Thyroid gland (tissue), 4 donors: ENCODE measurements around the gene FRMD8. TPM values are rescaled to one million over a fixed set of nuclear protein-coding genes. Genes with fewer than 3 reads are reported as not detected.
A peak's percentile ranks its signal among the peaks of the same experiment; 100 is the strongest.

Experiments used
- DNase-seq, 2 donors: peaks; one replicate each; pipeline ENCODE4 v3.0.0-alpha.2; 2019
- H3K27ac ChIP-seq, 3 donors: fragments of 200-600 bp; sonication (generic); 1 replicate in 2 of 3; 2 replicates in 1 of 3; pipeline ENCODE4 v1.5.1; 2016 to 2019; ENCODE audit warnings: mild to moderate bottlenecking in 1 of 3, moderate library complexity in 1 of 3
- H3K27me3 ChIP-seq: fragments of 200-600 bp; sonication (generic); one replicate; pipeline ENCODE4 v1.5.1; 2019
- H3K36me3 ChIP-seq, 2 donors: fragments of 200-600 bp; sonication (generic); one replicate each; pipeline ENCODE4 v1.5.1; 2016 to 2019
- H3K4me1 ChIP-seq, 2 donors: fragments of 200-600 bp; sonication (generic); one replicate each; pipeline ENCODE4 v1.5.1; 2017 to 2019
- H3K4me3 ChIP-seq, 3 donors: fragments of 200-600 bp; sonication (generic); replicated peaks in 1 of 3; 1 replicate in 2 of 3; 2 replicates in 1 of 3; pipeline ENCODE4 v1.5.1; 2016; ENCODE audit warnings: mild to moderate bottlenecking in 1 of 3
- H3K9me3 ChIP-seq: fragments of 200-600 bp; sonication (generic); one replicate; pipeline ENCODE4 v1.5.1; 2017
- POLR2A ChIP-seq, 2 donors: fragments of 450-650 bp; IDR thresholded peaks; one replicate each; pipeline ENCODE4 v1.6.1; 2017; ENCODE audit warnings: antibody characterized with exemption in 2 of 2, mild to moderate bottlenecking in 2 of 2, moderate library complexity in 1 of 2
- WGBS, 2 donors: methylation state at CpG; one replicate each; pipeline ENCODE4 v1.1.5; 2017; 5-methylcytosine and 5-hydroxymethylcytosine counted together
- intact Hi-C: fragments of 100-400 bp; cut with DNase I; formaldehyde crosslinking; loops from one replicate; pipeline ENCODE4 v1.15.1; 2023
- microRNA counts, 2 donors: library from miRNA; unstranded; fragments of <30 nt; microRNA quantifications; one replicate each; lab custom pipeline; 2016 to 2017
- small RNA-seq: library from RNA; depleted of rRNA; stranded (forward); fragments of <200 nt; gene quantifications from one replicate; pipeline ENCODE3, GENCODE V24; 2016
- total RNA-seq, 4 donors: library from RNA; depleted of rRNA; stranded (reverse); fragments of >200 nt; gene quantifications; one replicate each; pipeline ENCODE4 v1.2.3, GENCODE V29; 2016
- TF ChIP-seq, protein P1 (sequence below), 6 experiments: fragments of 200-600 bp in 3 of 6; fragments of 450-650 bp in 3 of 6; sonication (generic) in 3 of 6; IDR thresholded peaks; one replicate each; pipeline ENCODE4 v1.5.1; 2016 to 2019; ENCODE audit warnings: antibody characterized with exemption in 6 of 6, mild to moderate bottlenecking in 2 of 6, inconsistent platforms in 1 of 6, moderate library complexity in 1 of 6

The FRMD8 gene
- total RNA-seq, 4 donors from 2014 or later = 22.5 to 44.9 (median 31.0) TPM

DNA sequence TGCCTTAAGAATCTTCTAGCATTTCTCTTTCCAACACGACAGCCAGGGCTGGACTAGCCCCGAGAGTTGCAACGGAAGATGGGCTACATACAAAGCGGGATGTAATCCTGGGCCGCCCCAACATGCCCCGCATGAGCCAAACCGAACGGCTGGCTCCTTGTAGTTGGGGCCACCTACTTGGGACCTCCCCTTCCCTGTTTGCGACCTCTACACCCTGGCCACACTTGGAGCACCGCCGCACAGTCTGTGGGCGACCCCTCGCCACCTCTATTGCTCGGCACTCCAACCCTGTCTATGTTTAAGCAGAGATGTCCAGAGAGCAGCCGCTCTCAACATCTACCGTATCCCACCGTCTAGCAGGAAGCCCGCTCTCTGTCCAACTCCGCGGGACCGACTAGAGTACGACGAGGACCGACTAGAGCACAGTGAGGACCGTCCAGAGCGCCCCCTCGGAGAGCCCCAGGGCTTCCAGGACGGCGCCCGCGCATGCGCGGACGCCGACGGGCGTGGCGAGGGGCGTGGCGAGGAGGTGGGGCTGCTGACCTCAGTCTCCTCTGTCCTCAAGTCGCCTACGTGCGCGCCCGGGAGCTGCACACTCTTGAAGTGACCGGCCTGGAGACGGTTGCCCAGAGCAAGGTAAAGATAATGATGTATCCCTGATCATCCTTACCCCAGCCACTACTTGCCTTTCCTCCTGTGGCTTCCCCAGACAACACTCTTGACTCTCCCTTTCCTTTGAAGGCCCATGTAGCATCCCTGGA lies 68.4 kb downstream of the FRMD8 start:
- intact Hi-C loops = no loop called here

DNA sequence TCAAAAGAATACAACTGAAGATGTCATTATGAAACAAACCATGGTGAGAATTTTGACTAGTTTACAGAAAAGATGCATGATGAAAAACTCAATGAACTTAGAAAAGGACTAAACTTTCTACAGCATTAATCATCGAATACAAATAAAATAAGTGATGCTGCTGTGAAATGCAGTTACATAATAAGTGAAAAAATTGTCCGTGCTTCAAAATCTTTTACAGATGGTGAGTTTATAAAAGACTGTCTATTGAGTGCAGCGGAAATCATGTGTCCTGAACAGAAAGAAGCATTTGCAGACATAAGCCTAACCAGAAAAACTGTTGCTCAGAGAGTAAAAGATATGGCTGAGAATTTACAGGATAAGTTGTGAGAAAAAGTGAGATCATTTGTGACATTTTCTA lies 70.0 kb downstream of the FRMD8 start:
- TF ChIP-seq POLR2A (IDR thresholded peaks at IDR 0.05) = no peak
- TF ChIP-seq, protein P1, sequence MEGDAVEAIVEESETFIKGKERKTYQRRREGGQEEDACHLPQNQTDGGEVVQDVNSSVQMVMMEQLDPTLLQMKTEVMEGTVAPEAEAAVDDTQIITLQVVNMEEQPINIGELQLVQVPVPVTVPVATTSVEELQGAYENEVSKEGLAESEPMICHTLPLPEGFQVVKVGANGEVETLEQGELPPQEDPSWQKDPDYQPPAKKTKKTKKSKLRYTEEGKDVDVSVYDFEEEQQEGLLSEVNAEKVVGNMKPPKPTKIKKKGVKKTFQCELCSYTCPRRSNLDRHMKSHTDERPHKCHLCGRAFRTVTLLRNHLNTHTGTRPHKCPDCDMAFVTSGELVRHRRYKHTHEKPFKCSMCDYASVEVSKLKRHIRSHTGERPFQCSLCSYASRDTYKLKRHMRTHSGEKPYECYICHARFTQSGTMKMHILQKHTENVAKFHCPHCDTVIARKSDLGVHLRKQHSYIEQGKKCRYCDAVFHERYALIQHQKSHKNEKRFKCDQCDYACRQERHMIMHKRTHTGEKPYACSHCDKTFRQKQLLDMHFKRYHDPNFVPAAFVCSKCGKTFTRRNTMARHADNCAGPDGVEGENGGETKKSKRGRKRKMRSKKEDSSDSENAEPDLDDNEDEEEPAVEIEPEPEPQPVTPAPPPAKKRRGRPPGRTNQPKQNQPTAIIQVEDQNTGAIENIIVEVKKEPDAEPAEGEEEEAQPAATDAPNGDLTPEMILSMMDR (IDR thresholded peaks at IDR 0.05) = no peak
- DNase-seq = no peak
- WGBS, 2 donors = 85 to 92% methylated on average over 3 of the region's 3 CpGs
- Histone ChIP-seq H3K9me3 (no peaks in the 10 kb centered on the region), H3K27ac (peak overlapping the region in 2 of 3 donors; percentile 18 to 75), H3K27me3 (no peaks in the 10 kb centered on the region), H3K4me3 (no peak overlapping the region), H3K36me3 (no peaks in the 10 kb centered on the region), H3K4me1 (peaks cover 32 to 48% of the 10 kb centered on the region in 2 donors)
- intact Hi-C loops = no loop called here

More for the DNA sequence above, 68.4 kb downstream of the FRMD8 start:
- H3K9me3 ChIP-seq = no peaks in the 10 kb centered on the region
- H3K4me3 ChIP-seq = peak overlapping the region in 2 of 3 donors; percentile 11 to 47
- H3K36me3 ChIP-seq = no peaks in the 10 kb centered on the region
- peak overlapping the region; percentile 86 to 95 (median 93) for H3K27ac ChIP-seq
- TF ChIP-seq POLR2A (IDR thresholded peaks at IDR 0.05) = peak in 1 of 2 donors; percentile 96
- TF ChIP-seq, protein P1 (IDR thresholded peaks at IDR 0.05) = peak in 1 of 6 experiments; percentile 19
- H3K4me1 ChIP-seq = peaks cover 32 to 48% of the 10 kb centered on the region in 2 donors
- DNase-seq = peak; percentile 91
- H3K27me3 ChIP-seq = no peaks in the 10 kb centered on the region
- 5 to 13% methylated on average over 33 to 36 of the region's 47 CpGs for WGBS, 2 donors

DNA sequence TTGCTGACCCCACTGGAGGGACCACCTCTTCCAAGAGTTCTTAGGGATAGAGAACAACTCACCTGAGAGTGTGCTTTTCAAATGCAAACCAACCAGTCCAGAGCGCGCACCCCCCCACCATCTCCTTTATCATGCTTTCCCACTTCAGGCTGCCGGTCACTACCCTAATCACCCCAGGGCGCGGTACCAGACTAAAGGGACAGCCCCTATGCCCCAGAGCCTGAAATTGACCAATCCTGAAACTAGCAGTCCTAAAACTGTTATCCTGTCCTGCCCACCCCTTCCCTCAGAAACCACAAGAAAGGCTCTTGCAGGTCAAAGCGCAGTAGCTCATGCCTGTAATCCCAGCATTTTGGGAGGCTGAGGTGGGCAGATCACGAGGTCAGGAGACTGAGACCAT lies 73.1 kb downstream of the FRMD8 start:
- Histone ChIP-seq H3K9me3 (no peaks in the 10 kb centered on the region), H3K4me3 (no peak overlapping the region), H3K36me3 (no peaks in the 10 kb centered on the region), H3K27ac (no peak overlapping the region), H3K4me1 (peaks cover 16 to 25% of the 10 kb centered on the region in 2 donors), H3K27me3 (no peaks in the 10 kb centered on the region)
- TF ChIP-seq POLR2A (IDR thresholded peaks at IDR 0.05) = no peak
- TF ChIP-seq, protein P1 (IDR thresholded peaks at IDR 0.05) = no peak
- intact Hi-C loops = no loop called here
- no peak for DNase-seq
- WGBS, 2 donors = 87 to 89% methylated on average over 7 of the region's 7 CpGs

MicroRNAs encoded within 50 kb of the gene (microRNA counts, 767-probe panel; counts per million panel counts)
- 0 counts per million in 2 donors for microRNA hsa-miR-612 (lab: Ali Mortazavi, UCI)

Small RNA genes lying within 50 kb of the gene (small RNA-seq; reads per million reads assigned to genes)
- gene RF01684 = not detected

Other genes starting within 250 kb of the FRMD8 start
- gene SPDYC, start 216.4 kb upstream of the FRMD8 start, total RNA-seq = not detected
- 100 to 1,000 TPM; 265 to 519 (median 340) TPM for gene CAPN1, start 204.7 kb upstream of the FRMD8 start, total RNA-seq
- 10 to 100 TPM in 2 of 4 donors, 1 to 10 TPM in 2; 7.6 to 11.3 (median 10.4) TPM for gene POLA2, start 124.7 kb upstream of the FRMD8 start, total RNA-seq
- gene CDC42EP2, start 71.8 kb upstream of the FRMD8 start, total RNA-seq = 10 to 100 TPM; 20.6 to 35.7 (median 25.2) TPM
- gene DPF2, start 52.8 kb upstream of the FRMD8 start, total RNA-seq = 10 to 100 TPM; 45.0 to 52.7 (median 48.0) TPM
- under 1 TPM in 1 of 4 donors, not detected in 3; 0.34 TPM for gene TIGD3, start 31.9 kb upstream of the FRMD8 start, total RNA-seq
- 10 to 100 TPM; 13.0 to 28.0 (median 20.9) TPM for gene SLC25A45, start 4.0 kb upstream of the FRMD8 start, total RNA-seq
- gene NEAT1, start 36.2 kb downstream of the FRMD8 start, total RNA-seq = 1,000 to 10,000 TPM in 1 of 4 donors, 100 to 1,000 TPM in 3; 195 to 1,623 (median 652) TPM
- gene MALAT1, start 112.4 kb downstream of the FRMD8 start, total RNA-seq = over 10,000 TPM; 20,994 to 36,233 (median 26,043) TPM
- gene SCYL1, start 138.4 kb downstream of the FRMD8 start, total RNA-seq = 100 to 1,000 TPM in 3 of 4 donors, 10 to 100 TPM in 1; 99.8 to 122 (median 116) TPM
- 100 to 1,000 TPM; 195 to 277 (median 222) TPM for gene LTBP3, start 171.7 kb downstream of the FRMD8 start, total RNA-seq
- gene ZNRD2, start 183.8 kb downstream of the FRMD8 start, total RNA-seq = 10 to 100 TPM; 28.2 to 79.1 (median 41.3) TPM
- 10 to 100 TPM; 26.9 to 55.5 (median 43.2) TPM for gene FAM89B, start 185.9 kb downstream of the FRMD8 start, total RNA-seq
- 10 to 100 TPM in 2 of 4 donors, 1 to 10 TPM in 2; 8.6 to 18.8 (median 12.0) TPM for gene EHBP1L1, start 189.4 kb downstream of the FRMD8 start, total RNA-seq
- gene KCNK7, start 209.2 kb downstream of the FRMD8 start, total RNA-seq = 1 to 10 TPM in 1 of 4 donors, not detected in 3; 1.2 TPM
- gene MAP3K11, start 227.6 kb downstream of the FRMD8 start, total RNA-seq = 10 to 100 TPM; 43.1 to 67.8 (median 51.3) TPM
- gene PCNX3, start 229.1 kb downstream of the FRMD8 start, total RNA-seq = 10 to 100 TPM; 18.9 to 54.2 (median 47.0) TPM